Measurements from ENCODE around the gene GRPEL2.

Gene GRPEL2

GRCh38 chr5:149325166-149325735, 20.0 kb upstream of the GRPEL2 start:
- Histone ChIP-seq H3K36me3 (replicated peaks; ENCODE audit: low read depth, low read length) (no peaks in the 10 kb centered on the region), H3K9me3 (ENCODE audit: insufficient read depth, low read length) (no peaks in the 10 kb centered on the region), H3K4me3 (ENCODE audit: low read length) (no peak overlapping the region), H3K79me2 (ENCODE audit: low read length) (no peaks in the 10 kb centered on the region), H3K4me2 (ENCODE audit: low read length) (no peak overlapping the region), H3K4me1 (ENCODE audit: low read length) (no peaks in the 10 kb centered on the region), H3K27me3 (ENCODE audit: low read depth, low read length) (no peaks in the 10 kb centered on the region), H3K9ac (ENCODE audit: low read length) (no peak overlapping the region), H3K27ac (ENCODE audit: low read length) (no peak overlapping the region), H4K20me1 (ENCODE audit: insufficient read depth, low read length) (no peaks in the 10 kb centered on the region), H2AFZ (ENCODE audit: low read depth, low read length) (no peak overlapping the region)
- no peak for TF ChIP-seq EZH2phosphoT487 (IDR thresholded peaks at IDR 0.05; ENCODE audit: low read depth)
- no peak for TF ChIP-seq CTCF (IDR thresholded peaks at IDR 0.05; ENCODE audit: low read depth, low read length)

GRCh38 chr5:149325894-149326293, 19.4 kb upstream of the GRPEL2 start:
- no peaks in the 10 kb centered on the region for H3K9me3 ChIP-seq (ENCODE audit: insufficient read depth, low read length)
- no peak overlapping the region for H3K4me2 ChIP-seq (ENCODE audit: low read length)
- no peaks in the 10 kb centered on the region for H3K36me3 ChIP-seq (replicated peaks; ENCODE audit: low read depth, low read length)
- no peaks in the 10 kb centered on the region for H3K79me2 ChIP-seq (ENCODE audit: low read length)
- no peak overlapping the region for H3K4me3 ChIP-seq (ENCODE audit: low read length)
- H4K20me1 ChIP-seq (ENCODE audit: insufficient read depth, low read length) = no peaks in the 10 kb centered on the region
- TF ChIP-seq CTCF (IDR thresholded peaks at IDR 0.05; ENCODE audit: low read depth, low read length) (no peak), EZH2phosphoT487 (IDR thresholded peaks at IDR 0.05; ENCODE audit: low read depth) (no peak)
- H3K27ac ChIP-seq (ENCODE audit: low read length) = no peak overlapping the region
- no peaks in the 10 kb centered on the region for H3K4me1 ChIP-seq (ENCODE audit: low read length)
- no peak overlapping the region for H2AFZ ChIP-seq (ENCODE audit: low read depth, low read length)
- no peaks in the 10 kb centered on the region for H3K27me3 ChIP-seq (ENCODE audit: low read depth, low read length)
- no peak overlapping the region for H3K9ac ChIP-seq (ENCODE audit: low read length)

- H3K4me3 ChIP-seq (ENCODE audit: low read length) = no peak overlapping the region
- no peak overlapping the region for H3K4me2 ChIP-seq (ENCODE audit: low read length)
- no peak overlapping the region for H2AFZ ChIP-seq (ENCODE audit: low read depth, low read length)
- TF ChIP-seq CTCF (IDR thresholded peaks at IDR 0.05; ENCODE audit: low read depth, low read length) (no peak), EZH2phosphoT487 (IDR thresholded peaks at IDR 0.05; ENCODE audit: low read depth) (no peak)
- H3K79me2 ChIP-seq (ENCODE audit: low read length) = no peaks in the 10 kb centered on the region
- no peak overlapping the region for H3K9ac ChIP-seq (ENCODE audit: low read length)
- no peak overlapping the region for H3K27ac ChIP-seq (ENCODE audit: low read length)
- no peaks in the 10 kb centered on the region for H3K27me3 ChIP-seq (ENCODE audit: low read depth, low read length)
- no peaks in the 10 kb centered on the region for H3K4me1 ChIP-seq (ENCODE audit: low read length)
- H3K36me3 ChIP-seq (replicated peaks; ENCODE audit: low read depth, low read length) = no peaks in the 10 kb centered on the region
- H4K20me1 ChIP-seq (ENCODE audit: insufficient read depth, low read length) = no peaks in the 10 kb centered on the region
- H3K9me3 ChIP-seq (ENCODE audit: insufficient read depth, low read length) = no peaks in the 10 kb centered on the region
These were observed 18.7 kb upstream of the GRPEL2 start for GRCh38 chr5:149326611-149327010.

GRCh38 chr5:149328177-149328576, 17.1 kb upstream of the GRPEL2 start:
- no peaks in the 10 kb centered on the region for H3K27me3 ChIP-seq (ENCODE audit: low read depth, low read length)
- H3K4me2 ChIP-seq (ENCODE audit: low read length) = no peak overlapping the region

More at GRCh38 chr5:149328177-149328576, 17.1 kb upstream of the GRPEL2 start:
- H3K4me1 ChIP-seq (ENCODE audit: low read length) = no peaks in the 10 kb centered on the region
- no peak for TF ChIP-seq CTCF (IDR thresholded peaks at IDR 0.05; ENCODE audit: low read depth, low read length)
- no peak for TF ChIP-seq EZH2phosphoT487 (IDR thresholded peaks at IDR 0.05; ENCODE audit: low read depth)
- no peaks in the 10 kb centered on the region for H3K36me3 ChIP-seq (replicated peaks; ENCODE audit: low read depth, low read length)
- H3K4me3 ChIP-seq (ENCODE audit: low read length) = no peak overlapping the region
- H3K79me2 ChIP-seq (ENCODE audit: low read length) = no peaks in the 10 kb centered on the region
- no peaks in the 10 kb centered on the region for H4K20me1 ChIP-seq (ENCODE audit: insufficient read depth, low read length)
- no peak overlapping the region for H3K9ac ChIP-seq (ENCODE audit: low read length)
- H3K9me3 ChIP-seq (ENCODE audit: insufficient read depth, low read length) = no peaks in the 10 kb centered on the region
- H2AFZ ChIP-seq (ENCODE audit: low read depth, low read length) = no peak overlapping the region
- no peak overlapping the region for H3K27ac ChIP-seq (ENCODE audit: low read length)

Data from OCI-LY3 (cell line).